ENCODE results near the gene CTNNA2.

- TF ChIP-seq CTCF (IDR thresholded peaks at IDR 0.05) (no peak), POLR2A (IDR thresholded peaks at IDR 0.05) (no peak)
Measured at GRCh38 chr2:80363330-80363729, 850.5 kb downstream of the CTNNA2 start.
